ENCODE measurements around the gene ROR1. TPM values are rescaled to one million over a fixed set of nuclear protein-coding genes. Genes with fewer than 3 reads are reported as not detected.

Gene ROR1
- total and polyA plus RNA-seq, 2 of the 4 experiments (the other 2 are of a cell fraction) = 4.4 to 10.0 TPM

GRCh38 chr1:63867429-63868176 lies 93.8 kb downstream of the ROR1 start (continued):
- TF ChIP-seq CEBPB (IDR thresholded peaks at IDR 0.05; ENCODE audit: low read depth, low read length) = no peak

- no peak overlapping the region for H2AK9ac ChIP-seq (replicated peaks; ENCODE audit: low read depth, low read length, poor library complexity)
- H3K36me3 ChIP-seq (ENCODE audit: control insufficient read depth, insufficient read depth, low read length) = no peaks in the 10 kb centered on the region
- ATAC-seq (ENCODE audit: low read depth) (no peak; the same call in 1 of the 2 replicates), DNase-seq (peak; percentile 55)
- H3K4me3 ChIP-seq (ENCODE audit: insufficient read depth, low read depth, low read length) = no peak overlapping the region
- no peak overlapping the region for H4K91ac ChIP-seq (ENCODE audit: insufficient read depth, low read depth, low read length)
- no TSS peak for BruUV-seq (replicated peaks)
- no peak overlapping the region for H2BK20ac ChIP-seq (ENCODE audit: low read depth, low read length)
- no peak overlapping the region for H3K18ac ChIP-seq (ENCODE audit: low read depth, low read length)
- no peaks in the 10 kb centered on the region; the same call in 1 of the 2 replicates for H3K27me3 ChIP-seq (ENCODE audit: control insufficient read depth, insufficient read depth, low read length)
- H4K20me1 ChIP-seq (ENCODE audit: insufficient read depth, low read length) = no peaks in the 10 kb centered on the region; the same call in 1 of the 2 replicates
- dilution Hi-C loops (cut with HindIII; ENCODE audit: low sequenced_read_pairs, unreplicated experiment) = no loop called here
- intact Hi-C loops (cut with micrococcal nuclease) = no loop called here
- H3K9me3 ChIP-seq (ENCODE audit: control insufficient read depth, insufficient read depth, low read length) = no peaks in the 10 kb centered on the region
- H2BK5ac ChIP-seq (ENCODE audit: low read depth, low read length, poor library complexity, severe bottlenecking) = no peak overlapping the region
- no peak overlapping the region for H3K4ac ChIP-seq (ENCODE audit: low read depth, low read length)
- no peak overlapping the region for H2AFZ ChIP-seq (replicated peaks; ENCODE audit: low read length, poor library complexity)
- H3K9me1 ChIP-seq (ENCODE audit: insufficient read depth, low read length) = no peaks in the 10 kb centered on the region
- no peaks in the 10 kb centered on the region; the same call in 1 of the 2 replicates for H3K4me1 ChIP-seq (ENCODE audit: control insufficient read depth, insufficient read depth, low read length)
- H3K4me2 ChIP-seq (ENCODE audit: low read depth, low read length) = no peak overlapping the region
- in situ Hi-C loops (cut with MboI; ENCODE audit: low sequenced_read_pairs) = no loop called here
- no peaks in the 10 kb centered on the region; a peak in 2 of 4 replicates for H3K79me1 ChIP-seq (ENCODE audit: low read depth in 1 of 2, low read length in 2 of 2)
- H3K9ac ChIP-seq (ENCODE audit: low read depth, low read length) = no peak overlapping the region
- H3K56ac ChIP-seq (ENCODE audit: extremely low read depth, insufficient read depth, low read length) = no peak overlapping the region
- H2AK5ac ChIP-seq (ENCODE audit: low read depth, low read length) = no peak overlapping the region
- POLR2A ChIA-PET (ENCODE audit: unreplicated experiment) = no interaction called here
- no peak overlapping the region for H3K23ac ChIP-seq (ENCODE audit: low read depth, low read length)
- 50% methylated on average over 2 of the region's 5 CpGs; no CpG with 5 or more reads in 1 of the 2 experiments for WGBS, 2 experiments (ENCODE audit: extremely low coverage in 2 of 2, insufficient read length in 1 of 2)
- H2BK120ac ChIP-seq (ENCODE audit: low read depth, low read length) = no peak overlapping the region
- H3K27ac ChIP-seq (ENCODE audit: insufficient read depth, low read length) = no peak overlapping the region
- H4K5ac ChIP-seq (ENCODE audit: low read depth, low read length) = no peak overlapping the region
- CTCF ChIA-PET = no interaction called here
- no peak overlapping the region for H2BK15ac ChIP-seq (ENCODE audit: low read depth, low read length)
- no peak overlapping the region for H4K8ac ChIP-seq (ENCODE audit: low read depth in 2 of 2, low read length in 2 of 2)
- no peak overlapping the region for H3K14ac ChIP-seq (replicated peaks; ENCODE audit: low read depth, low read length)
- TF ChIP-seq SMC3 (IDR thresholded peaks at IDR 0.05; ENCODE audit: low read depth, low read length) (no peak), POLR2A (IDR thresholded peaks at IDR 0.05; ENCODE audit: low read depth, low read length) (no peak), RCOR1 (IDR thresholded peaks at IDR 0.05; ENCODE audit: insufficient replicate concordance, low read length) (no peak), CTCF (conservative IDR thresholded peaks at IDR 0.05; ENCODE audit: low read depth, low read length) (no peak), MAZ (IDR thresholded peaks at IDR 0.05; ENCODE audit: borderline replicate concordance, low read depth, low read length) (no peak), MXI1 (IDR thresholded peaks at IDR 0.05; ENCODE audit: borderline replicate concordance, low read depth, low read length) (no peak), CEBPB (IDR thresholded peaks at IDR 0.05; ENCODE audit: low read depth, low read length) (no peak), USF2 (IDR thresholded peaks at IDR 0.05; ENCODE audit: low read depth, low read length) (no peak), MAFK (IDR thresholded peaks at IDR 0.05; ENCODE audit: low read depth, low read length) (no peak), BHLHE40 (IDR thresholded peaks at IDR 0.05; ENCODE audit: low read depth, low read length) (no peak), RAD21 (IDR thresholded peaks at IDR 0.05; ENCODE audit: low read length) (no peak), CHD1 (IDR thresholded peaks at IDR 0.05; ENCODE audit: low read depth, low read length) (no peak), RFX5 (IDR thresholded peaks at IDR 0.05; ENCODE audit: low read depth, low read length) (no peak), NFE2L2 (IDR thresholded peaks at IDR 0.05; ENCODE audit: low read depth, low read length) (no peak), FOS (IDR thresholded peaks at IDR 0.05; ENCODE audit: low read depth, low read length) (no peak)
These were observed 94.5 kb downstream of the ROR1 start for GRCh38 chr1:63868268-63868781.
